Omental fat pad (tissue), 4 donors: Measurements from ENCODE around the gene FAHD2B. TPM values are rescaled to one million over a fixed set of nuclear protein-coding genes. Genes with fewer than 3 reads are reported as not detected.

Source experiments
- small RNA-seq: library from RNA; depleted of rRNA; stranded (forward); fragments of <200 nt; gene quantifications from one replicate; pipeline ENCODE3, GENCODE V24; 2016
- total RNA-seq, 4 donors: library from RNA; depleted of rRNA; stranded (reverse); fragments of >200 nt; gene quantifications; one replicate each; pipeline ENCODE4 v1.1.0, GENCODE V29; 2016

Gene FAHD2B
- total RNA-seq, 4 donors from 2014 or later, result 6.1 to 15.4 (median 10.1) TPM

Small RNA genes within 50 kb of the gene (small RNA-seq; reads per million reads assigned to genes)
- gene AC018892.1 (not detected), gene IGKV1OR2-3 (not detected), gene IGKV2OR2-2 (not detected), gene RN7SL313P (not detected)

Other genes with a start within 250 kb of the FAHD2B start
- gene ANKRD39, start 236.9 kb downstream of the FAHD2B start, total RNA-seq, result 10 to 100 TPM in 2 of 4 donors, 1 to 10 TPM in 2; 6.6 to 15.3 (median 10.3) TPM
- gene SEMA4C, start 224.8 kb downstream of the FAHD2B start, total RNA-seq, result 10 to 100 TPM; 19.7 to 40.4 (median 26.9) TPM
- gene FAM178B, start 108.3 kb downstream of the FAHD2B start, total RNA-seq, result 1 to 10 TPM in 2 of 4 donors, under 1 TPM in 1, not detected in 1; 0.74 to 3.3 (median 1.4) TPM
- gene ANKRD36, start 18.3 kb upstream of the FAHD2B start, total RNA-seq, result 10 to 100 TPM; 18.1 to 53.3 (median 21.9) TPM